ENCODE data around the gene KIZ.

KIZ gene

GRCh38 chr20:21265261-21266190 is 139.6 kb downstream of the KIZ start:
- in situ Hi-C loops (cut with MboI; ENCODE audit: low sequenced_read_pairs, unreplicated experiment): no loop called here
- DNase-seq (ENCODE audit: low spot score): no peak
- TF ChIP-seq CTCF (IDR thresholded peaks at IDR 0.05; ENCODE audit: borderline replicate concordance, control extremely low read depth, extremely low read depth, insufficient read depth, missing control alignments): no peak

GRCh38 chr20:21266191-21266536 is 140.3 kb downstream of the KIZ start:
- in situ Hi-C loops (cut with MboI; ENCODE audit: low sequenced_read_pairs, unreplicated experiment): no loop called here
- TF ChIP-seq CTCF (IDR thresholded peaks at IDR 0.05; ENCODE audit: borderline replicate concordance, control extremely low read depth, extremely low read depth, insufficient read depth, missing control alignments): no peak
- DNase-seq (ENCODE audit: low spot score): no peak

- in situ Hi-C loops (cut with MboI; ENCODE audit: low sequenced_read_pairs, unreplicated experiment): no loop called here
- no peak for DNase-seq (ENCODE audit: low spot score)
- TF ChIP-seq CTCF (IDR thresholded peaks at IDR 0.05; ENCODE audit: borderline replicate concordance, control extremely low read depth, extremely low read depth, insufficient read depth, missing control alignments): no peak
Measured at GRCh38 chr20:21269772-21270171, 143.9 kb downstream of the KIZ start.

- in situ Hi-C loops (cut with MboI; ENCODE audit: low sequenced_read_pairs, unreplicated experiment): no loop called here
- DNase-seq (ENCODE audit: low spot score): no peak
- TF ChIP-seq CTCF (IDR thresholded peaks at IDR 0.05; ENCODE audit: borderline replicate concordance, control extremely low read depth, extremely low read depth, insufficient read depth, missing control alignments): no peak
Measured at GRCh38 chr20:21270806-21271205, 144.9 kb downstream of the KIZ start.

- DNase-seq (ENCODE audit: low spot score): no peak
- no peak for TF ChIP-seq CTCF (IDR thresholded peaks at IDR 0.05; ENCODE audit: borderline replicate concordance, control extremely low read depth, extremely low read depth, insufficient read depth, missing control alignments)
- in situ Hi-C loops (cut with MboI; ENCODE audit: low sequenced_read_pairs, unreplicated experiment): no loop called here
Measured at GRCh38 chr20:21272279-21272678, 146.4 kb downstream of the KIZ start.

GRCh38 chr20:21272679-21273078 is 146.8 kb downstream of the KIZ start:
- TF ChIP-seq CTCF (IDR thresholded peaks at IDR 0.05; ENCODE audit: borderline replicate concordance, control extremely low read depth, extremely low read depth, insufficient read depth, missing control alignments): no peak
- in situ Hi-C loops (cut with MboI; ENCODE audit: low sequenced_read_pairs, unreplicated experiment): no loop called here
- no peak for DNase-seq (ENCODE audit: low spot score)

Measured in GM13976 (cell line).